GM18870 (cell line): Measurements from ENCODE around the gene ESPL1.

Experiments
- ATAC-seq: cut with Tn5 transposase; IDR thresholded peaks from one replicate; pipeline ENCODE4 v1.9.1; 2021; ENCODE audit warnings: moderate library complexity; ENCODE audit not compliant: unreplicated experiment

Gene ESPL1

GRCh38 chr12:53333845-53334244 lies 65.7 kb downstream of the ESPL1 start:
- ATAC-seq = no peak

- no peak for ATAC-seq
These were observed 66.7 kb downstream of the ESPL1 start for GRCh38 chr12:53334822-53335221.

GRCh38 chr12:53336181-53336681 lies 68.1 kb downstream of the ESPL1 start, which contains the start of gene SP7:
SP7 (minus strand) TSS chr12:53336354; CDS start chr12:53335646, 708 bp downstream.
- no peak for ATAC-seq

- no peak for ATAC-seq
These were observed 69.9 kb downstream of the ESPL1 start for GRCh38 chr12:53338017-53338416.

- ATAC-seq = no peak
These were observed 70.8 kb downstream of the ESPL1 start for GRCh38 chr12:53338916-53339315.

GRCh38 chr12:53340398-53340797 lies 72.3 kb downstream of the ESPL1 start:
- ATAC-seq = no peak
